Suprapubic skin (tissue), 3 donors: Measurements from ENCODE around the gene CD4.
A peak's percentile ranks its signal among the peaks of the same experiment; 100 is the strongest.

Experiments used
- CTCF ChIP-seq, 2 donors: fragments of 200-600 bp in 1 of 2; fragments of 450-650 bp in 1 of 2; sonication (generic) in 1 of 2; IDR thresholded peaks; one replicate each; pipeline ENCODE4 v1.5.1; 2016 to 2019; ENCODE audit warnings: antibody characterized with exemption in 2 of 2, mild to moderate bottlenecking in 1 of 2, moderate library complexity in 1 of 2
- EP300 ChIP-seq: sonication (generic); formaldehyde crosslinking; IDR thresholded peaks from one replicate; pipeline ENCODE4 v1.6.1; 2017; ENCODE audit warnings: antibody characterized with exemption
- POLR2A ChIP-seq, 2 donors: fragments of 450-650 bp; IDR thresholded peaks; one replicate each; pipeline ENCODE4 v1.6.1; 2017; ENCODE audit warnings: antibody characterized with exemption in 2 of 2, mild to moderate bottlenecking in 2 of 2, moderate library complexity in 2 of 2

DNA sequence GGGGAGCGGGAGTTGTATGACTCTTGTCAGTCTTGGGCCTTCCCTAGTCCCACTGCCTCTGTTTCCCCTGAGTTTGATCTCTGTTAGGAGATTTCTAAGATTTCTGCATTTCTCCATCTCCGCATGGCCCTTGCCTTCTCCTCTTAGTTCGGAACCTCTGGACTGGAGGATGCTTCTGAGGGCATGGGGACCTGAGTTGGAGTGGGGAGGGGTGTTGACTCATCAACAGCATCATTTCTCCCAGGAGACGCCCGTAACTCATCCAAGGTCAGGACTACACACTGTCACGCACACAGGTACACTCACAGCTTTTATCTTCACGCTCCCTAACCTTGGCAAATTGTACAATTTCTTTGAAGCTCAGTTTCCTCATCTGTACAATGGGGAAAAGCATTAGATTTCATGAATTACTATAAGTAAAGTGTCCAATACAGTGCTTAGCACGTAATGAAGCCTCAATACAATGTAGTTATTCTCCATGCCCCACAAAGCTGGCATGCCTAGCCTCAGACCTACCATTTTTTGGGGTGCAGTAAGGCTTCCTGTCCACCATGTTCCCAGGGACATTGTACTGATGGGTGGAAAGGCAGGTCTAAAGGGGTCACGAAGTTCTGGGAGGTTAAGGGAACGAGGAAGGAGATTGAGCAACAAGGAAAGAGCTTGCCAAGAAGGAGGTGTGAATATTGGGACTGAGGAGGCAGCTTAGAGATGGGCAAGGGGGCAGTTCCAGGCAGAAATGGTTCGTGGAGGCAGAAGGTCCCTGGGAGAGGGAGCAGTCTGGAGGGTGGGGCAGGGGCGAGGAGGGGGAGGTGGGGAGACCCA is 17.6 kb upstream of the CD4 start:
- TF ChIP-seq CTCF (IDR thresholded peaks at IDR 0.05), result peak in 1 of 2 donors; percentile 6
- TF ChIP-seq POLR2A (IDR thresholded peaks at IDR 0.05), result no peak
- TF ChIP-seq EP300, result no peak
